K562 (cell line): Measurements from ENCODE around the gene SH3BP5L. TPM values are rescaled to one million over a fixed set of nuclear protein-coding genes. Genes with fewer than 3 reads are reported as not detected.

Experiments used
- ARID2 ChIP-seq: fragments of 450-650 bp; IDR thresholded peaks from 2 replicates; pipeline ENCODE4 v1.6.1; 2017; ENCODE audit warnings: antibody characterized with exemption, mild to moderate bottlenecking
- BCOR ChIP-seq: fragments of 450-650 bp; IDR thresholded peaks from 2 replicates; pipeline ENCODE4 v1.6.1; 2016
- GABPA ChIP-seq: fragments of 200-800 bp; sonication (Bioruptor generic); conservative IDR thresholded peaks from 2 replicates; pipeline ENCODE4 v1.6.1; 2016; ENCODE audit warnings: low read depth, missing genetic modification characterization, missing compliant biosample characterization
- GABPB1 ChIP-seq: sonication (generic); formaldehyde crosslinking; IDR thresholded peaks from 2 replicates; pipeline ENCODE4 v1.8.0; 2022; ENCODE audit warnings: mild to moderate bottlenecking, missing genetic modification reagents
- KDM2B ChIP-seq: fragments of 250-450 bp; sonication (Bioruptor Pico); IDR thresholded peaks from 2 replicates; pipeline ENCODE4 v1.8.0; 2021; ENCODE audit warnings: mild to moderate bottlenecking, moderate library complexity
- KLF1 ChIP-seq: fragments of 450-650 bp; IDR thresholded peaks from 2 replicates; pipeline ENCODE4 v1.6.1; 2016; ENCODE audit warnings: missing genetic modification characterization, missing compliant biosample characterization
- MIER1 ChIP-seq: fragments of 450-650 bp; IDR thresholded peaks from 2 replicates; pipeline ENCODE4 v1.6.1; 2016; ENCODE audit warnings: antibody characterized with exemption, mild to moderate bottlenecking, low read depth
- NR3C1 ChIP-seq: sonication (generic); formaldehyde crosslinking; IDR thresholded peaks from 2 replicates; pipeline ENCODE4 v1.8.1; 2022; ENCODE audit warnings: missing genetic modification reagents
- POLR2B ChIP-seq: fragments of 450-650 bp; IDR thresholded peaks from 2 replicates; pipeline ENCODE4 v1.6.1; 2018; ENCODE audit warnings: low read depth; ENCODE audit not compliant: partially characterized antibody
- RBM15 ChIP-seq: fragments of 200-400 bp; formaldehyde crosslinking; IDR thresholded peaks from 2 replicates; pipeline ENCODE4 v1.6.1; 2018; ENCODE audit warnings: mild to moderate bottlenecking, low read length, moderate library complexity; ENCODE audit not compliant: insufficient read depth
- RBM39 ChIP-seq: fragments of 200-400 bp; formaldehyde crosslinking; optimal IDR thresholded peaks from 2 replicates; pipeline ENCODE3; 2018; ENCODE audit warnings: low read depth, low read length
- SLC30A9 ChIP-seq: fragments of 250-450 bp; sonication (Bioruptor Pico); IDR thresholded peaks from 2 replicates; pipeline ENCODE4 v1.8.0; 2022; ENCODE audit warnings: mild to moderate bottlenecking, moderate library complexity
- TEAD1 ChIP-seq, 2 experiments: fragments of 450-650 bp in 1 of 2; sonication (generic) in 1 of 2; formaldehyde crosslinking; IDR thresholded peaks; 2 replicates each; pipeline versions ENCODE4 v1.4.0 to v1.8.0; 2020 to 2022; ENCODE audit warnings: mild to moderate bottlenecking in 2 of 2, missing genetic modification reagents in 1 of 2
- U2AF1 ChIP-seq: fragments of 200-400 bp; formaldehyde crosslinking; optimal IDR thresholded peaks from 2 replicates; pipeline ENCODE3; 2017; ENCODE audit warnings: mild to moderate bottlenecking, low read depth, low read length, moderate library complexity
- XRCC5 ChIP-seq: fragments of 200-400 bp; formaldehyde crosslinking; IDR thresholded peaks from 2 replicates; pipeline ENCODE4 v1.6.1; 2017; ENCODE audit warnings: low read depth, mild to moderate bottlenecking, low read length
- ZFP30 ChIP-seq: fragments of 250-450 bp; sonication (Bioruptor Pico); IDR thresholded peaks from 2 replicates; pipeline ENCODE4 v1.8.0; 2022; ENCODE audit warnings: moderate library complexity, mild to moderate bottlenecking, inconsistent platforms, borderline replicate concordance
- polyA plus RNA-seq, 8 experiments: library from polyadenylated mRNA; depleted of rRNA in 4 of 8; stranded (reverse) in 5 of 8; unstranded in 3 of 8; fragments of >200 nt; fragmentation: Nextera tagmentation in 2 of 8; fragmentation: Illumina TruSeq in 1 of 8; extraction: Ambion mirVana in 2 of 8; extraction: Trizol in 1 of 8; gene quantifications; 2 replicates each; pipeline versions ENCODE4 v1.2.1 to v1.2.3, GENCODE V29; 2011 to 2014; ENCODE audit warnings: inconsistent platforms in 1 of 8, missing spikeins in 1 of 8
- total RNA-seq, 7 experiments: library from RNA; depleted of rRNA in 6 of 7; stranded (reverse); fragments of >200 nt in 6 of 7; fragmentation: Illumina TruSeq in 2 of 7; extraction: Trizol in 2 of 7; gene quantifications; 2 replicates each; pipeline versions ENCODE4 v1.2.1 to v1.2.3, GENCODE V29; 2011 to 2021; ENCODE audit warnings: low replicate concordance in 1 of 7
- TF ChIP-seq, protein P1 (sequence below), 2 experiments: fragments of 450-650 bp; IDR thresholded peaks; 2 replicates each; pipeline ENCODE4 v1.6.1; 2016; ENCODE audit warnings: mild to moderate bottlenecking in 2 of 2, borderline replicate concordance in 1 of 2, low read depth in 1 of 2, moderate library complexity in 1 of 2
- TF ChIP-seq, protein P2 (sequence below): fragments of 250-450 bp; sonication (Bioruptor Pico); IDR thresholded peaks from 2 replicates; pipeline ENCODE4 v1.4.0; 2020
- TF ChIP-seq, protein P3 (sequence below): fragments of 250-450 bp; sonication (Bioruptor Pico); IDR thresholded peaks from 2 replicates; pipeline ENCODE4 v1.5.0; 2021

SH3BP5L gene
- total and polyA plus RNA-seq, 9 of the 15 experiments (the other 6 are each of a cell fraction or from before 2014, with no cell fraction given): 1.9 to 26.5 (median 15.8) TPM

DNA sequence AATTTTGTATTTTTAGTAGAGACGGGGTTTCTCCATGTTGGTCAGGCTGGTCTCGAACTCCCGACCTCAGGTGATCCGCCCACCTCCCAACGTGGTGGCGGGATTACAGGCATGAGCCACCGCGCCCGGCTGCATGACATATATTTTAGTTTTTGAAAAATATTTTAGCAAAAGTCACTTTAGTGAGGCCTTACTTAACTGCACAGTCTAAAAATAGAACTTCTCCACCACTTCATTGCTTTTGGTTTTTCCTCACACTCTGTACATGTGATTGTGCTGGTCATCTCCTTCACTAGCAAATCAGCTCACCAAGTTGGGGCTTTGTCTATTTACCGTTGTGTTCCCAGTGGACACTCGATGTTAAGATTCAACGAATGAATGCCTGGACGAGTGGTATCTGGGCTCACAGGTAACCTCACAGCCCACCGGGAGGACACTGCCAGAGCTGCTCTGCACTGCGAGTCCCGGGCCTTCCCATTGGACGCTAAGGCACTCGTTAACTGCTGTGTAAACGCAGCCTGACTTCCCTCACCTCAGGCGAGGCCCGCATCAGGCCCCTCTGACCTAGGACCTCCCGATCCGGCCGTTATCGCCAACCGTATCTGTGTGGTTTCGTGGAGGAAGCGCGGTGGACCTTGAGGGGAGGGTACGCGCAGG is 47.2 kb upstream of the SH3BP5L start (continued):
- TF ChIP-seq ARID2 (no peak), XRCC5 (no peak), ZFP30 (CRISPR knock-in tag) (no peak), POLR2B (no peak), KDM2B (no peak), BCOR (peak; percentile 52; the same call in 1 of the 2 replicates), RBM39 (no peak), GABPA (tag) (no peak), TEAD1 (CRISPR knock-in tag; IDR thresholded peaks at IDR 0.05) (peak; percentile 11 to 71; a peak in 3 of 4 replicates), U2AF1 (no peak), SLC30A9 (CRISPR knock-in tag) (no peak), MIER1 (no peak), NR3C1 (no peak), KLF1 (tag) (0 out of 2 replicates have a peak, but pooled peaks have one; percentile 9), GABPB1 (CRISPR knock-in tag) (no peak; the same call in 1 of the 2 replicates), RBM15 (no peak)
- TF ChIP-seq, protein P1, sequence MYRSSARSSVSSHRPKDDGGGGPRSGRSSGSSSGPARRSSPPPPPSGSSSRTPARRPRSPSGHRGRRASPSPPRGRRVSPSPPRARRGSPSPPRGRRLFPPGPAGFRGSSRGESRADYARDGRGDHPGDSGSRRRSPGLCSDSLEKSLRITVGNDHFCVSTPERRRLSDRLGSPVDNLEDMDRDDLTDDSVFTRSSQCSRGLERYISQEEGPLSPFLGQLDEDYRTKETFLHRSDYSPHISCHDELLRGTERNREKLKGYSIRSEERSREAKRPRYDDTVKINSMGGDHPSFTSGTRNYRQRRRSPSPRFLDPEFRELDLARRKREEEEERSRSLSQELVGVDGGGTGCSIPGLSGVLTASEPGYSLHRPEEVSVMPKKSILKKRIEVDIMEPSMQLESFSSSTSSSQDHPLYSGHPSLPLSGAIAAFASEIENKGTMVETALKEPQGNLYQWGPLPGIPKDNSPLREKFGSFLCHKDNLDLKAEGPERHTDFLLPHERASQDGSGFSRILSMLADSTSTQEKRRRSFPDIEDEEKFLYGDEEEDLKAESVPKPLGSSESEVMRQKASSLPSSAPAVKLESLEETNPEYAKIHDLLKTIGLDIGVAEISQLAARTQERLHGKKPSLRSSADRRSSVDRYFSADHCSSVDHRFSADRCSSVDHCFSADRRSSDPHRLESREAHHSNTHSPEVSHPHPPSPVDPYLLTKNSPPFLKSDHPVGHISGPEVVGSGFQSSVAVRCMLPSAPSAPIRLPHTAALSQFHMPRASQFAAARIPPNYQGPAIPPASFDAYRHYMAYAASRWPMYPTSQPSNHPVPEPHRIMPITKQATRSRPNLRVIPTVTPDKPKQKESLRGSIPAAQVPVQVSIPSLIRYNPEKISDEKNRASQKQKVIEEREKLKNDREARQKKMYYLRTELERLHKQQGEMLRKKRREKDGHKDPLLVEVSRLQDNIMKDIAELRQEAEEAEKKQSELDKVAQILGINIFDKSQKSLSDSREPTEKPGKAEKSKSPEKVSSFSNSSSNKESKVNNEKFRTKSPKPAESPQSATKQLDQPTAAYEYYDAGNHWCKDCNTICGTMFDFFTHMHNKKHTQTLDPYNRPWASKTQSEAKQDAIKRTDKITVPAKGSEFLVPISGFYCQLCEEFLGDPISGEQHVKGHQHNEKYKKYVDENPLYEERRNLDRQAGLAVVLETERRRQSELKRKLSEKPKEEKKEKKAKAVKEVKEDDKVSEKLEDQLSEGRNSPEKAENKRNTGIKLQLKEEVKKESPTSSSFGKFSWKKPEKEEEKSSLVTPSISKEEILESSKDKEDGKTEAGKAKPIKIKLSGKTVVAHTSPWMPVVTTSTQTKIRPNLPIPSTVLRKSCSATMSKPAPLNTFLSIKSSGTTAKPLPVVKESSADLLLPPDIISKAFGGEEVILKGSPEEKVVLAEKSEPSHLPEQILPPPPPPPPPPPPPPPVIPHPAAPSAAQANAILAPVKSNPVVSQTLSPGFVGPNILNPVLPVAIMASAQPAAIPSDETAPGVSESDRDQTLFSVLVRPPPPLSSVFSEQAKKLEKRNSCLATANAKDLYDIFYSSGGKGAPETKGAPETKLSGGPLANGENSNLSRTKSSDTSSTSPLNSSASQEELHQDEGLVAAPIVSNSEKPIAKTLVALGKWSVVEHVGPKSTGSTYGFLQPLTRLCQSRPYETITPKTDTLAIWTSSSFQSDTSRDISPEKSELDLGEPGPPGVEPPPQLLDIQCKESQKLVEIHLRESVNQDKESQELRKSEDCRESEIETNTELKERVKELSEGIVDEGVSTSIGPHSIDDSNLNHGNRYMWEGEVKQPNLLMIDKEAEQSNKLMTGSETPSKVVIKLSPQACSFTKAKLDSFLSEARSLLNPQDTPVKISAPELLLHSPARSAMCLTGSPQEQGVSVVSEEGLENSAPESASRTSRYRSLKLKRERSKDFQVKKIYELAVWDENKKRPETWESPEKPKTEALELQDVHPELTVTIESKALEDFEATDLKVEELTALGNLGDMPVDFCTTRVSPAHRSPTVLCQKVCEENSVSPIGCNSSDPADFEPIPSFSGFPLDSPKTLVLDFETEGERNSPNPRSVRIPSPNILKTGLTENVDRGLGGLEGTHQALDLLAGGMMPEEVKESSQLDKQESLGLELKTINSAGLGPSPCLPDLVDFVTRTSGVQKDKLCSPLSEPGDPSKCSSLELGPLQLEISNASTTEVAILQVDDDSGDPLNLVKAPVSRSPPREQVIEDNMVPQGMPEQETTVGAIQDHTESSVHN (IDR thresholded peaks at IDR 0.05; ENCODE audit: borderline replicate concordance in 1 of 2, low read depth in 1 of 2): no peak
- TF ChIP-seq, protein P2, sequence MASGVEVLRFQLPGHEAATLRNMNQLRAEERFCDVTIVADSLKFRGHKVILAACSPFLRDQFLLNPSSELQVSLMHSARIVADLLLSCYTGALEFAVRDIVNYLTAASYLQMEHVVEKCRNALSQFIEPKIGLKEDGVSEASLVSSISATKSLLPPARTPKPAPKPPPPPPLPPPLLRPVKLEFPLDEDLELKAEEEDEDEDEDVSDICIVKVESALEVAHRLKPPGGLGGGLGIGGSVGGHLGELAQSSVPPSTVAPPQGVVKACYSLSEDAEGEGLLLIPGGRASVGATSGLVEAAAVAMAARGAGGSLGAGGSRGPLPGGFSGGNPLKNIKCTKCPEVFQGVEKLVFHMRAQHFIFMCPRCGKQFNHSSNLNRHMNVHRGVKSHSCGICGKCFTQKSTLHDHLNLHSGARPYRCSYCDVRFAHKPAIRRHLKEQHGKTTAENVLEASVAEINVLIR (CRISPR knock-in tag): no peak
- TF ChIP-seq, protein P3, sequence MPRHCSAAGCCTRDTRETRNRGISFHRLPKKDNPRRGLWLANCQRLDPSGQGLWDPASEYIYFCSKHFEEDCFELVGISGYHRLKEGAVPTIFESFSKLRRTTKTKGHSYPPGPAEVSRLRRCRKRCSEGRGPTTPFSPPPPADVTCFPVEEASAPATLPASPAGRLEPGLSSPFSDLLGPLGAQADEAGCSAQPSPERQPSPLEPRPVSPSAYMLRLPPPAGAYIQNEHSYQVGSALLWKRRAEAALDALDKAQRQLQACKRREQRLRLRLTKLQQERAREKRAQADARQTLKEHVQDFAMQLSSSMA (CRISPR knock-in tag): no peak
